HG03439 (cell line): Measurements from ENCODE around the gene TPM1.

ENCODE experiments used
- ATAC-seq: cut with Tn5 transposase; IDR thresholded peaks from one replicate; pipeline ENCODE4 v1.9.1; 2021; ENCODE audit warnings: mild to moderate bottlenecking, moderate library complexity; ENCODE audit not compliant: unreplicated experiment

The TPM1 gene

DNA sequence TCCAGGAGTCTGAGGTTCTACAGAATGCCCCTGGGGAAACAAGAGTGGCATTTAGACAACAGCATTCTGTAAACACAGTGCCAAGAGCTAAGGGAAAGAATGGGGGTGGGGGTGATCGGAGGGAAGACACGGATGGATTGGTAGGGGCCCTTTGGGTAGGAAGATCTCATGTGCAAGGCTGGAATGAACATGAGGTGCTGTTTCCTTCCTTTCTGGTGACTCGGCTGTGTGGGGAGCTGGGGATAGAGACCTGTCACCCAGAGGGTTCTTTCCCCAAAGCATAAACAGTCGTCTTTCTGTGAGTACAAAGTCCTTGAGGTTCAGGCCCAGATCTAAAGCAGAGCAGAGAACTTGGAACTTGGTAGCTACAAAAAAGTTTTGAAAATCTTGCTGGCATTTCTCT is 11.7 kb downstream of the TPM1 start:
- ATAC-seq: no peak

DNA sequence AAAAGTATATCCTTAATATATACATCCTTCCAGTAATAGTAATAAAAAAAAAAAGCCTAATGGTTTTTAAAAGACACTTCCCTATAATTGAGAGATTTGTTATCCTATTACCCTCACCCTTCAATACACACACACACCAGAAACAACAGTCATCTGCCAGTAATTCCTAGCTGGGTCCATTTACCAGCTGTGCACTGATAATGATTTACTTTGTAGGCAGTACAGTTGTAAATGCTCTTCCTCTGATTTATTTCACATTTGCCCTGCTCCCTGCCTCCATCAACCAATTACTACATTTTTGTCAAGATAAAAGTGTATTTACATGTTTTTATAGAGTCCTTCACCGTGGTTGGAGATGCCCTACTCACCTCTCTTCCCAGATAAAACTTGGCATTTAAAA is 12.4 kb downstream of the TPM1 start:
- ATAC-seq: no peak

GRCh38 chr15:63056829-63057228 is 14.3 kb downstream of the TPM1 start:
- no peak for ATAC-seq

DNA sequence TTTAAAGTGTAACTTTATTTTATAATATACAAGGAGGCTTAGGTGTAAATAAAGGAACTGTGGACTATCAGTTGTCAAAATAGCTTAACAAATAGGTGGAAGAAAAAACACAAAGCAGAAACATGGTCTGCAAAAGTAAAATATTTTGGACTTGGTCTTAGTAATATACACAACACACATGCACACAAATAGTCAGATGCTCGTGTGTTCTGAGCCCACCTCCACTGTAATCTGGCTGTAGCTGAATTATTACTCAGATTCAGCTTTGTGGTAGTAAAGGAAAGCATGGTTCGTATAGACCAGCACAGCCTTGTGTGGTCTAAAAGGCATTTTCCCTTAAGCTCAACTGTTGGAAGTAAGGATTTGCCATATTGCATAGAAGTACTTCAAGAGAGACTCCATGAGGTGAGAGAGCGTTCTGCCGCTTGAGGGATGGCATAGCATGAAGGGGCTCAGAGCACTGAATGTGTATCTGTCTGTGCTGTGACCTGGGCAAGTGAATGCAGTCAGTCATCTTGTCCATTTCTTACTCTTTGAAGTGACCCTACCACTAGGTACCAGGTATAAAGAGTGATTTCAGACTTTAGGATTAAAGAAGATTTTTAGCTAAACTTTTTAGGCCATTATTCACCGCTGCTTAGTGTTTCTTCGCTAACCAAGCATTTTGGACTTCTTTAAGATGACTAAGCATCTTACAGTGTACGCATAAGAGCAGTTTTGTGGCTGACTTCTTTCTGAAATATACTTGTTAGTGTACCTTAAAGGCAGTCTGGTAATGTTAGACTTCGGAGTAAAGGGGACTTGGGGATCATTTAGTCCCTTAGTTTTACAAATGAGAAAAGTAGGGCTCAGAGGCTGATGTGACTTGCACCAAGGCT is 15.2 kb downstream of the TPM1 start:
- no peak for ATAC-seq

GRCh38 chr15:63059075-63059474 is 16.5 kb downstream of the TPM1 start:
- no peak for ATAC-seq

DNA sequence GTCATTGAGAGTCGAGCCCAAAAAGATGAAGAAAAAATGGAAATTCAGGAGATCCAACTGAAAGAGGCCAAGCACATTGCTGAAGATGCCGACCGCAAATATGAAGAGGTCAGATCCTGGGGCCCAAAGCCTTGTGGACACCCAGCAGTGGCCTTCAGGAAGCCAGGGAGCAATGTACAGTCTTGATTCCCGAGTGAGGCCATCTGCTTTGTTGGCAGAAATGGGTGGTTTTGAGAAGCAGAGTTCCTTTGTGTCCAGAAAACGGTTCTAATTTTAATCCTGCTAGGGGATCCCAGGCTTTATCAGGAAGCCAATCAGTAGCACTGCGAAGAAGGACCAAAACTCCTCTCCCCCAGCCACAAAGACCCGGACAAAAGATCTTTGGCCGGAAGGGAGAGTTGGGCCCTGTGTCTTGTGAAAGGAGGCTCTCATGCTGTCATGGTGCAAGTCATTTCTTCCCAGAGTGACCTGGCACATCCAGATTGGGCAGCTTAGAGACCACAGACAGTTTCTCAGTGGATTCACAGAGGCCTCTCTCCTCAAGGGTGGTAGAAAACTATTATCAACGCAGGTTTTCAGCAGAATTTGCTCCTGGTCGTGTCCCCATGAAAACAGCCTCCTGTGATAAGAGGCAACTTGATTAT is 17.1 kb downstream of the TPM1 start:
- no peak for ATAC-seq

GRCh38 chr15:63060699-63061098 is 18.2 kb downstream of the TPM1 start:
- no peak for ATAC-seq

- ATAC-seq: no peak
These were observed 19.4 kb downstream of the TPM1 start for GRCh38 chr15:63061975-63062374.

DNA sequence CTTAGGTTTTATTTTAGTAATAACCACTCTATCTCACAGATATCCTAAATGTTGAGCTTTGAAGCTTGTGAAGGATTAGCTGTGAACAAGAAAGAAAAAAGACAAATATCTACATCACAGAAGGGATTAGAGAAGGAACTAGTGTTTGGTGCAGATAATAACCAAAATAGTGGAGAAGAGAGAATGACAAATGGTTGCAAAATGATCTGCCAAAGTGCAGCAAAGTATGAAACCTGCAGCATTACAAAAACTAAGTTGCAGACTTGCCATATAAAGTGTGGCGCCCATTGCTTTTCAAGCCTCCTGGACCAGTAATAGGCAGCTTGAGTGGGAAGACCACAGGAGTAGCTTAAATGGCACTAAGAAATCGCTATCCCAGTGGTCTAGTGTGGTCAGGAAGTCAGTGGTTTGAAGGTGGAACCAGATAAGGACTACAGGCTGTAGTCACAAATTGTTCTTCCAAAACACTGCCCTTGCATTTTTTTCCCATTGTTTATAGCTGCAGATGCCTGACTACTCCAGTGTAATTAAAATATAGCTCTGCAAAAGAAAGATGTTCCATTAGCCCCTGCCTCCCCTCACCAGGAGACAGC is 20.7 kb downstream of the TPM1 start:
- ATAC-seq: no peak

DNA sequence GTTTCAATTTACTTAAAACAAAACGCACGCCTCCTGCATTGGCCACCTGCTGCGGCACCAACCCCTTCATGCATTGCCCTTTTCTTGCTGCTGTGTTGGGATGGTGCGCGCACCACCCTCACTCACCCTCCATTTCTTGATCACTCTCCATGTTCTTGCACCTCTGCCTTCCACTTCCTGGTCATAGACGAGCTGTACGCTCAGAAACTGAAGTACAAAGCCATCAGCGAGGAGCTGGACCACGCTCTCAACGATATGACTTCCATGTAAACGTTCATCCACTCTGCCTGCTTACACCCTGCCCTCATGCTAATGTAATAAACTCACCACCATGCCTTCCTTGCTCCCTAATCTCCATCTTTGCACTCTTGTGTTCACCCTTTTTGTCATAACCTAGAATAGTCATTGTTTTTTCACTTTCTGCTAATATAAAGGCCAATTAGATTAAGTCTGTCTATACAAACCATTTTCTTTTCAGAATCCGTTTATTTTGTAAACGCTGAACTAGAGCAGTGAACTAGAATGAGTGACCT is 21.4 kb downstream of the TPM1 start:
- no peak for ATAC-seq

DNA sequence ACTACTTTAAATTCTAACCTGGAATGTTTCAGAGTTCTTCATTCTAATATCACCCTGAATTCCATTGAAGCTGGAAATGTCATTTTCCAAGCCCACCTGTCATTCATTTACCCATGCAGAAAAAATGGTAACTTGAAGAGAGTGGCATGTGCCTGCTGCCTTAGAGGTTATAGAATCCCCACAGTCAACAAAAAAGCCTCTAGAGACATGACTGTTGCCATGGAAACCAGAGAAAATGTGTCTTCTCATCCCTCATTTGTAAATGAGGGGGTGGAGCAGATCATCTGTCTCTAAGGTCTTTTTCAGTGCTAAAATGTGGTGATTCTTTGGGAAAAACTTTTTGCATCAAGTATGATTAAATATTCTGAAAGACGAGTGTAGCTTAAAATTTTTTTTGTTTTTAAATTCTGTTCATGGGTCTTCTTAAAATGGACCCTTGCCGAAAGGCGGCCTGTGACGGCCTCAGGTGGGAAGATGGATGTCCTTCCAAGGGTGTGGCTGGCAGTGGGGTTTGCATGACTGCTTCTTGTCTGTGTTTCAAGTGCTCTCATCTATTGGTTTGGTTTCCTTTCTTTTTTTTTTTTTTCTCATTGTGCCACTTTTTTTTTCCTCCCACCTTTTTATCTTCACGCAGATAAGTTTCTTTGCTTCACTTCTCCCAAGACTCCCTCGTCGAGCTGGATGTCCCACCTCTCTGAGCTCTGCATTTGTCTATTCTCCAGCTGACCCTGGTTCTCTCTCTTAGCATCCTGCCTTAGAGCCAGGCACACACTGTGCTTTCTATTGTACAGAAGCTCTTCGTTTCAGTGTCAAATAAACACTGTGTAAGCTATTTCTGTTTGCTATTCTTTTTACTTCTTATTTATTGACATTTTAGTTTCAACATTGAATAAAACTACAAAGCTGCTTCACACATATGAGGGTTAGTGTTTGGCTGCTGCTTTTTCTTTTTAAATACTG is 23.0 kb downstream of the TPM1 start:
- no peak for ATAC-seq

DNA sequence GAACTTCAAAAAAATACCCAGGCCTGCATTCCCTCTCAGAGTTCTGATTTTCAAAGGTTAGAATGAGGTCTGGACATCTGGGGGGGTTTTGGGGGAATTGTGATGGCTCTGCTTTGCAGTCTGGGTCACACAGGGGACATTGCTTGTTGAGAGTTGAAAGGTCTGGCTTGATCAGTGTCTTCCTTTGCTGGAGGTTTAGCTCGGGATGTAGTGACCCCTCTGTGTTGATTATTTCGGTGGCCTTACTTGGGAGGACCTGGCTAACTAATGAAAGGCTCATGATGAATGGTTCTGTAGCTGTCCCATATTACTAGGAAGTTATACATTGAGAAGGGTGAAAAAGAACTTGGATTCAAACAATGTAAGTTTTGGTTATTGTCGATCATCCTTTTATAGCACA is 23.7 kb downstream of the TPM1 start:
- ATAC-seq: no peak

GRCh38 chr15:63067306-63067705 is 24.8 kb downstream of the TPM1 start:
- no peak for ATAC-seq

DNA sequence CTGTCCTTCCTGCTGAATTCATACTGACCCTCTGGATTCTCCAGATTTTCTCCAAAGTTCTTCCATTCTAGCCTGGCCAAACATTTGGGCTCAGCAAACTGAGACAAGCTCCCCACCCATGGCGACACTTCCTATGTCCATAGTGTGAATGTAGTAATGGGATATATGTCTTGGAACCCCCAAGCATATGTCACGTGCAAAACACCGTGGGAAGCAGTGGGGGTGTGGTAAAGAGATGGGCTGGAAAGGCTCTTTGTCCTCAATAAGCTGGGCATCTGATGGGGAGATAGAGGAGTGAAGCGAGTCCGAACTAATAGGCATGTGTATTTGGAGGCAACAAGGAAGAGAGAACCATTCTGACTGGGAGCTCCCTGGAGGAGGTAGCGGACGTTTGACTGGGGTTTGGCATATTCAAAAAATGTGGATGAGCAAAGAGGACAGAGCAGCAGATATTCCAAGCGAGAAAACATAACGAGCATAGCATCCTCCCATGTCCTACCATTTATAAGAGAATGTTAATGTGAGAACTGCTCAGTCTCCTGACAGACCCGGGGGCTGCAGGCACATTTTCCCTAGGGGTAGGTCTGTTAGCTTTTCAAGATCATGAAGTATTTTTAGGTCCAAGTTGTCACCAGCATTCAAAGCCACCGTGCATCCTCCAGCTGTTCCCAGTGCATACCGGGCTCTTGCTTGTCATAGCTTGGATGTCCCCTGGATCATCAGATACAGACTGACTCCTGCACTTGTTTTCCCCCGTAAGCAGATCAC is 25.6 kb downstream of the TPM1 start:
- no peak for ATAC-seq

DNA sequence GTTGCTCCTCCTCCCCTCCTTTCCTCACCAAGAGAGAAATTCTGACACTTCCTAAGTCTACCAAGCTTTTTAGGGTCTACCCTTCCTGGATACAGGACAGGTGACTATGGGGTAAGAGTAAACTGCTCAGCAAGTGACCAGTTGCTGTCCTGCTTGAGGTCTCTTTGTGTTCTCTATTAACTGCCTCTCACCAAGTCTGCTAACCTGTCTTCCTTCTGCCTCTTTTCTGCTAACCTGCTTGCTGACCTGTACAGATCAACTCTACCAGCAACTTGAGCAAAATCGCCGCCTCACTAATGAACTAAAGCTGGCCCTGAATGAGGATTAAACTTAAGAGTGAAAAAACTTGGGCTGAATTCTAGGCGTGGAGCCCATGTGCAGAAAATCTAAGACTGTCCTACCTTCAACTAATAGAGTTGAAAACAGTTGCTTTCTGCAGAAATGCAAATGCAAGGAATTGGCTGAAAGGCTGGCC is 27.1 kb downstream of the TPM1 start:
- ATAC-seq: no peak

- ATAC-seq: no peak
These were observed 28.2 kb downstream of the TPM1 start for GRCh38 chr15:63070681-63071129.

GRCh38 chr15:63071288-63071909 is 28.9 kb downstream of the TPM1 start:
- ATAC-seq: no peak

DNA sequence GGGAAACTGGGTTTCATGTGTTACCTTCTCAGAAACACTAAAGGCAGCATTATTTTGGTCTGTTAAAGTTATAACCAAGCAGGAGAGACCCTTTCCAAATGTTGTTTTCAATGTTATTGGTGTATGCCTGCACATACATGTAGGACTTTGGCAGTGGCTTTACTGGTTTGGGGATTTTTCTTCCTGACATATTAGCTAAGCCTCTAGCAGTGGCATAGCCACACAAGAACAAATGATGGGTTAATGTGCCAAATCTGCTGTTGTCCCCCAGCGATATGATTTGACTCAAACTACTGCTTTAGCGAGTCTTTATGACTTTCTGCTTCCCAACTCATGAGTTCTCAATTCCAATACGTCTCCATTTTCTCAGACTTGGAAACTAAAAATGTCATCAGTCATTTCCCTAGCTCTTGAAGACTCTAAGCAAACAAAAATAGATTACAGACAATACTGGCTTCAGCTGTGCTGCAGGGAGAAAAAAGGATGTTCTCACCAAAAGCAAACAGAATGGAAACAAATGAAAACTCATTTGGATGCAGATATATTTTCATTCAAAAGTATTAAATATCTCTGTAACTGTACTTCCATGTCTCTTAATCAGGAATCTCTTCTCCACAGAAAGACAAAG is 29.6 kb downstream of the TPM1 start:
- ATAC-seq: no peak

GRCh38 chr15:63072809-63073277 is 30.3 kb downstream of the TPM1 start:
- ATAC-seq: no peak
